Keratinocyte (primary cell): Measurements from ENCODE around the gene SIN3B. TPM values are rescaled to one million over a fixed set of nuclear protein-coding genes. Genes with fewer than 3 reads are reported as not detected.

Source experiments
- DNase-seq: peaks from one replicate; pipeline ENCODE4 v3.0.0-alpha.2; 2011; ENCODE audit warnings: low read depth, missing footprints, low spot score
- FAIRE-seq: peaks from 2 replicates; lab custom pipeline; 2011; peaks lifted over from hg19 to GRCh38; lab: Jason Lieb, UNC
- H2AFZ ChIP-seq: 2 replicates; pipeline ENCODE4 v1.6.0; 2012; ENCODE audit warnings: low read length, control low read depth, inconsistent platforms; ENCODE audit not compliant: control insufficient read depth
- H3K27ac ChIP-seq: 2 replicates; pipeline ENCODE4 v1.5.1; 2011; ENCODE audit warnings: low read length; ENCODE audit not compliant: control insufficient read depth, insufficient read depth
- H3K27me3 ChIP-seq: 3 replicates; pipeline ENCODE4 v1.6.0; 2011; ENCODE audit warnings: low read length; ENCODE audit not compliant: control insufficient read depth, insufficient read depth; ENCODE audit errors: extremely low read depth
- H3K36me3 ChIP-seq, 2 experiments: 2 replicates in 1 of 2; 3 replicates in 1 of 2; pipeline ENCODE4 v1.5.1; 2011; ENCODE audit warnings: low read length in 2 of 2, mild to moderate bottlenecking in 1 of 2; ENCODE audit not compliant: control insufficient read depth in 2 of 2, insufficient read depth in 2 of 2; ENCODE audit errors: extremely low read depth in 1 of 2
- H3K4me1 ChIP-seq: 3 replicates; pipeline ENCODE4 v1.5.1; 2011; ENCODE audit warnings: low read length; ENCODE audit not compliant: control insufficient read depth, insufficient read depth; ENCODE audit errors: extremely low read depth
- H3K4me2 ChIP-seq: 3 replicates; pipeline ENCODE4 v1.6.0; 2011; ENCODE audit warnings: low read depth, low read length; ENCODE audit not compliant: control insufficient read depth, insufficient read depth; ENCODE audit errors: extremely low read depth
- H3K4me3 ChIP-seq, 3 experiments: fragments of 200-600 bp in 1 of 3; sonication (generic) in 1 of 3; 2 replicates in 2 of 3; 3 replicates in 1 of 3; pipeline ENCODE4 v1.5.1; 2011 to 2016; ENCODE audit warnings: low read length in 3 of 3, mild to moderate bottlenecking in 3 of 3, control low read depth in 2 of 3, inconsistent platforms in 1 of 3, low read depth in 1 of 3, mixed read lengths in 1 of 3, mixed run types in 1 of 3, moderate library complexity in 1 of 3; ENCODE audit not compliant: control insufficient read depth in 2 of 3, insufficient read depth in 2 of 3; ENCODE audit errors: extremely low read depth in 1 of 3
- H3K79me2 ChIP-seq: 2 replicates; pipeline ENCODE4 v1.6.0; 2012; ENCODE audit warnings: low read length; ENCODE audit not compliant: control insufficient read depth, insufficient read depth
- H3K9ac ChIP-seq: 3 replicates; pipeline ENCODE4 v1.6.0; 2011; ENCODE audit warnings: low read length; ENCODE audit not compliant: control insufficient read depth, insufficient read depth; ENCODE audit errors: extremely low read depth
- H3K9me1 ChIP-seq: 3 replicates; pipeline ENCODE4 v1.6.0; 2011; ENCODE audit warnings: low read length; ENCODE audit not compliant: control insufficient read depth, insufficient read depth; ENCODE audit errors: extremely low read depth
- H3K9me3 ChIP-seq: 2 replicates; pipeline ENCODE4 v1.5.1; 2012; ENCODE audit warnings: low read depth, low read length; ENCODE audit not compliant: control insufficient read depth
- H4K20me1 ChIP-seq: 3 replicates; pipeline ENCODE4 v1.6.0; 2011; ENCODE audit warnings: low read length; ENCODE audit not compliant: control insufficient read depth, insufficient read depth; ENCODE audit errors: extremely low read depth
- CTCF ChIP-seq, 3 experiments: IDR thresholded peaks in 1 of 3; conservative IDR thresholded peaks in 1 of 3; optimal IDR thresholded peaks in 1 of 3; 2 replicates in 2 of 3; 3 replicates in 1 of 3; pipeline versions ENCODE3 to v1.5.1; 2011; ENCODE audit warnings: low read length in 3 of 3, mild to moderate bottlenecking in 3 of 3, moderate library complexity in 2 of 3, control low read depth in 1 of 3, inconsistent platforms in 1 of 3; ENCODE audit not compliant: insufficient read depth in 2 of 3; ENCODE audit errors: extremely low read depth in 1 of 3
- EZH2 ChIP-seq: IDR thresholded peaks from one replicate; pipeline ENCODE4 v1.6.1; 2012; ENCODE audit warnings: inconsistent platforms, mild to moderate bottlenecking, low read length, moderate library complexity
- dilution Hi-C: fragments of 300-500 bp; cut with MboI; formaldehyde crosslinking; loops from one replicate; pipeline ENCODE4 v1.7.0; 2020; ENCODE audit warnings: low sequenced_read_pairs; ENCODE audit not compliant: extremely low pct_ligation_motif_present
- polyA plus RNA-seq, 5 experiments: library from polyadenylated mRNA; depleted of rRNA in 3 of 5; stranded (reverse) in 3 of 5; stranded (forward) in 1 of 5; unstranded in 1 of 5; fragments of >200 nt; gene quantifications; 1 replicate in 1 of 5; 2 replicates in 3 of 5; 3 replicates in 1 of 5; pipeline versions ENCODE4 v1.2.1 to v1.2.3, GENCODE V29; 2011 to 2012; ENCODE audit warnings: missing spikeins in 2 of 5, low read depth in 1 of 5, low replicate concordance in 1 of 5

Gene SIN3B
- polyA plus RNA-seq, 1 donor (not counting 4 experiments of a cell fraction or from before 2014, with no cell fraction given) = 30.9 TPM

- Histone ChIP-seq H3K4me3 (no peak overlapping the region), H3K9me1 (no peaks in the 10 kb centered on the region), H3K27me3 (no peaks in the 10 kb centered on the region), H3K79me2 (no peaks in the 10 kb centered on the region), H3K4me1 (no peaks in the 10 kb centered on the region), H4K20me1 (no peaks in the 10 kb centered on the region), H3K27ac (no peak overlapping the region), H3K9ac (no peak overlapping the region), H3K4me2 (no peak overlapping the region), H3K9me3 (peaks cover 4% of the 10 kb centered on the region), H3K36me3 (no peaks in the 10 kb centered on the region), H2AFZ (no peak overlapping the region)
- dilution Hi-C loops = no loop called here
- FAIRE-seq (no peak), DNase-seq (no peak)
- TF ChIP-seq EZH2 (no peak), CTCF (optimal IDR thresholded peaks at IDR 0.05 in 1 of 3, IDR thresholded peaks at IDR 0.05 in 1 of 3, conservative IDR thresholded peaks at IDR 0.05 in 1 of 3; ENCODE audit: extremely low read depth in 1 of 3, insufficient read depth in 2 of 3, low read length in 3 of 3) (no peak)
Observed at GRCh38 chr19:16789238-16789637, 40.0 kb upstream of the SIN3B start.

- Histone ChIP-seq H3K27ac (no peak overlapping the region), H3K9me3 (peaks cover 4% of the 10 kb centered on the region), H3K79me2 (no peaks in the 10 kb centered on the region), H3K36me3 (no peaks in the 10 kb centered on the region), H3K9me1 (no peaks in the 10 kb centered on the region), H3K27me3 (no peaks in the 10 kb centered on the region), H3K9ac (no peak overlapping the region), H3K4me2 (no peak overlapping the region), H3K4me1 (no peaks in the 10 kb centered on the region), H3K4me3 (no peak overlapping the region), H2AFZ (no peak overlapping the region), H4K20me1 (no peaks in the 10 kb centered on the region)
- DNase-seq (no peak), FAIRE-seq (no peak)
- TF ChIP-seq EZH2 (no peak), CTCF (optimal IDR thresholded peaks at IDR 0.05 in 1 of 3, IDR thresholded peaks at IDR 0.05 in 1 of 3, conservative IDR thresholded peaks at IDR 0.05 in 1 of 3; ENCODE audit: extremely low read depth in 1 of 3, insufficient read depth in 2 of 3, low read length in 3 of 3) (no peak)
- dilution Hi-C loops = no loop called here
Observed at GRCh38 chr19:16790051-16790450, 39.1 kb upstream of the SIN3B start.
